Activated naive CD8-positive, alpha-beta T cell treated with anti-CD3 and anti-CD28 coated beads for 36 hours (primary cell): ENCODE measurements around the gene PLEKHA5. TPM values are rescaled to one million over a fixed set of nuclear protein-coding genes. Genes with fewer than 3 reads are reported as not detected.

Source experiments
- DNase-seq: peaks from one replicate; pipeline ENCODE4 v3.0.0; 2021
- H3K27ac Mint-ChIP-seq: one replicate; pipeline ENCODE4 v1.8.0; 2022; ENCODE audit warnings: mild to moderate bottlenecking, moderate library complexity, mixed read lengths
- H3K27me3 Mint-ChIP-seq: one replicate; pipeline ENCODE4 v1.8.0; 2022; ENCODE audit warnings: mild to moderate bottlenecking, mixed read lengths
- H3K36me3 Mint-ChIP-seq: one replicate; pipeline ENCODE4 v1.8.0; 2021; ENCODE audit warnings: mild to moderate bottlenecking, mixed read lengths
- H3K4me1 Mint-ChIP-seq: one replicate; pipeline ENCODE4 v1.8.0; 2021; ENCODE audit warnings: mixed read lengths
- H3K4me3 Mint-ChIP-seq: one replicate; pipeline ENCODE4 v1.8.0; 2022; ENCODE audit warnings: mild to moderate bottlenecking, moderate library complexity, mixed read lengths
- H3K9me3 Mint-ChIP-seq: one replicate; pipeline ENCODE4 v1.8.0; 2022; ENCODE audit warnings: mixed read lengths
- total RNA-seq, 2 experiments: library from RNA; stranded (reverse); gene quantifications; one replicate each; pipeline ENCODE4 v1.2.3, GENCODE V29; 2021

The PLEKHA5 gene
- total RNA-seq, 2 experiments from 2014 or later, result 2.1 to 2.6 TPM

GRCh38 chr12:19142499-19142898 is 13.0 kb downstream of the PLEKHA5 start:
- Mint-ChIP-seq H3K4me1 (no peaks in the 10 kb centered on the region), H3K27me3 (peaks cover 5% of the 10 kb centered on the region), H3K9me3 (no peaks in the 10 kb centered on the region), H3K27ac (no peak overlapping the region), H3K36me3 (no peaks in the 10 kb centered on the region), H3K4me3 (no peak overlapping the region)
- DNase-seq, result no peak

GRCh38 chr12:19144287-19144686 is 14.8 kb downstream of the PLEKHA5 start:
- Mint-ChIP-seq H3K4me3 (no peak overlapping the region), H3K36me3 (no peaks in the 10 kb centered on the region), H3K27ac (no peak overlapping the region), H3K27me3 (no peaks in the 10 kb centered on the region), H3K4me1 (no peaks in the 10 kb centered on the region), H3K9me3 (no peaks in the 10 kb centered on the region)
- no peak for DNase-seq

DNA sequence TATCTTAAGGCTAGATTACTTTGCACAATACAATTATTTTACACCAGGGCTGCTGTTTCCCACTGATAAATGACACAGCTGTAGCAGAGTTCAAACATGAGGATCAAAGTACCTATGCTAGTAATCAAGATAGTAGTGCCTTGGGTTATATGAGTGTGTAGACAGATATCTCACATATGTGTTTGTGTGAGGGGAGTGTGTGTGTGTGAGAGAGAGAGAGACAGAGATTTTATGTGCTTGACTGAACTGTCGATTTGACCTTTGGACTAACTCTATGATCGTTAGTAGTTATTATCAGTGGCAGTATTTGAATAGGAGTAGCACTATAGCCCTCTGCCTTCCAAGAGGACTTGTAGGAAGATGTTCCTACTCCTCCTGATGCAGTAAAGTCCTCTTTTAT is 15.5 kb downstream of the PLEKHA5 start:
- no peak for DNase-seq
- no peaks in the 10 kb centered on the region for H3K36me3 Mint-ChIP-seq
- no peaks in the 10 kb centered on the region for H3K27me3 Mint-ChIP-seq
- no peak overlapping the region for H3K27ac Mint-ChIP-seq
- H3K4me1 Mint-ChIP-seq, result no peaks in the 10 kb centered on the region
- no peaks in the 10 kb centered on the region for H3K9me3 Mint-ChIP-seq
- H3K4me3 Mint-ChIP-seq, result no peak overlapping the region

DNA sequence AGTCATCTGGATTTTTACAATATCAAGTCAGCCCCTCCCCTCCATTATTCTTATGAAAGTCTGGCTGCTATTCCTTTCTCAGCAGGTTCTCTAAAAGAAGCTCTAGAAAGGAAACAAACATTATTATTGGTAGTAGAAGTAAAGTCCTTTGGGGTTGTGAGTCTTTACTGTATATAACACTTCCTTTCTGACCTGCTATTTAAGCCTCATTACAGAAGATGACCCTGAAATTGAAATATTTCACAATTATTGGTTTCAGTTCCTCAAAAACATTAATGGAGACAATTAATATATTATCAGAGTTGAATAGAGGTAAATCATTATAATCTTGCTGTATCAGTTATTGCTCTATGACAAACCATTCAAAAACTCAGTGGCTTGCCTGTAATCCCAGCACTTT is 19.3 kb downstream of the PLEKHA5 start:
- no peak overlapping the region for H3K27ac Mint-ChIP-seq
- H3K4me3 Mint-ChIP-seq, result no peak overlapping the region
- H3K4me1 Mint-ChIP-seq, result no peaks in the 10 kb centered on the region
- H3K27me3 Mint-ChIP-seq, result no peaks in the 10 kb centered on the region
- H3K36me3 Mint-ChIP-seq, result no peaks in the 10 kb centered on the region
- no peaks in the 10 kb centered on the region for H3K9me3 Mint-ChIP-seq
- DNase-seq, result no peak

DNA sequence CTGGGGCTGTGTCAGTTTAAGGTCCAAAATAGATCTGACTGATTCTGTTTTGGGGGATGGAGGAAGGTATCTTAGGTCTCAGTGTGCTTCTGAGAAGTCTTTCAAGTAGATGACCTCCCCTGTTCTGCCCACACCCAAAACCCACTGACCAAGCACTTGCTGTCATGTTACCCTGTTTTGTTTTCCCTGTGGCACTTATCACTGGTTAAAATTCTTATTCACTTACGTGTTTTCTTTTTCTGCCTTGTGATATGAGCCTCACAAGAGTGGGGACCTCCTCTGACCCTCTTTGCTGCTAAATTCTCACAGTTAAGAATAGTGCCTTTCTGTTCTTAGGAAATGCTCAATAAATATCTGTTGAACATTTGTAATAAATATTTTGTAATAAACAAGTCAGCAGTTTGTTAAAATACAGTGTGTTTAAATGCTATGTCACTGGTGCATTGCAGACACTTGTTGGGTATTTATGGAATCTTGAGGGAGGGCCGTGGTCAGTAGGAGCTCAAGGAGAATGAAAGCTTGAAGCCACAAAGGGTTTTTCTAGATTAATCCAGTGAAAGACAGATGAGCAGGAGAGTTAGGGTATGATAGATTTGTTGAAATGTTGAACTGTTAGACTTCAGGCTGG is 20.9 kb downstream of the PLEKHA5 start:
- no peaks in the 10 kb centered on the region for H3K4me1 Mint-ChIP-seq
- H3K27me3 Mint-ChIP-seq, result no peaks in the 10 kb centered on the region
- H3K9me3 Mint-ChIP-seq, result no peaks in the 10 kb centered on the region
- no peak overlapping the region for H3K4me3 Mint-ChIP-seq
- H3K27ac Mint-ChIP-seq, result no peak overlapping the region
- no peaks in the 10 kb centered on the region for H3K36me3 Mint-ChIP-seq
- no peak for DNase-seq

DNA sequence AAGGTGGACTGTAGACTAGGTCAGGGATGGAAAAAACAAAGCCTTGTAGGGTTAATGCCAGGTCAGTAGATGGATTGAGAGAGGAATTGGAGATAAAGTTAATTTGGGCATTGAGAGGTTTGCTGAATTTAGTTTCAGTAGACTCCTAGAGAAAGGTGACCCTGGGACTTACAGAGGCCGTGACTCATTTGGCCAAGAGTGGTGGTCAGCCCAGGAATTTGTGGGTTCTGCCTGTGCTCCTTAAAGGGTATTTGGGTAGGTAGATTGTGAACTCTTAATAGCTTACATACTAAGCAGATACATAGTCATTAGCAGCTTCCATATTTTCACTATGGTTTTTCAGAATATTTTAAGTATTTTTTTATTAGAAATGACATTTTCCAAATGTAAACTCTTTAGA is 21.8 kb downstream of the PLEKHA5 start:
- H3K36me3 Mint-ChIP-seq, result no peaks in the 10 kb centered on the region
- H3K27ac Mint-ChIP-seq, result no peak overlapping the region

GRCh38 chr12:19153396-19153795 is 23.9 kb downstream of the PLEKHA5 start:
- no peak for DNase-seq
- Mint-ChIP-seq H3K36me3 (no peaks in the 10 kb centered on the region), H3K9me3 (no peaks in the 10 kb centered on the region), H3K27me3 (no peaks in the 10 kb centered on the region), H3K27ac (no peak overlapping the region), H3K4me1 (no peaks in the 10 kb centered on the region), H3K4me3 (no peak overlapping the region)

More for the DNA sequence above, 21.8 kb downstream of the PLEKHA5 start:
- no peak for DNase-seq
- Mint-ChIP-seq H3K9me3 (no peaks in the 10 kb centered on the region), H3K4me3 (no peak overlapping the region), H3K4me1 (no peaks in the 10 kb centered on the region), H3K27me3 (no peaks in the 10 kb centered on the region)

DNA sequence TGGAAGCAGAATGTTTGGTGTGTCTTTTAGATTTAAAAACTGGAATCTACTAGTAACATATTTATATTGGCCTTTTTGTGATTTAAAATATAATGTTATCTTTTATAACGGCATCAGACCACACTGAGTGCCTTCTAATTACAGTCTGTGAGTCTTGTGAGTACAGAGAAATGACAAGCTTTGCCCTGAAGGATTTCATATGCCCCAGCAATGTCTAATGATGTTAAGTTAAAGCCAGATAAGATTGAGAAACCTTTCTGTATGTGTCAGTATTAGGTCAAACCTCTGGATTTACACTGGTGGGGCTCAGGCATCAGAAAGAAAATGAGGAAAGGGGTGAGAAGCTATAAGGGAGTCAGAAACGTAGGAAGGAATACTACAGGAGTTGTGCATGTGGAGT is 25.2 kb downstream of the PLEKHA5 start:
- no peaks in the 10 kb centered on the region for H3K36me3 Mint-ChIP-seq
- H3K9me3 Mint-ChIP-seq, result no peaks in the 10 kb centered on the region
- no peak overlapping the region for H3K27ac Mint-ChIP-seq
- no peak overlapping the region for H3K4me3 Mint-ChIP-seq
- H3K4me1 Mint-ChIP-seq, result no peaks in the 10 kb centered on the region
- no peaks in the 10 kb centered on the region for H3K27me3 Mint-ChIP-seq
- DNase-seq, result no peak

GRCh38 chr12:19155981-19156734 is 26.6 kb downstream of the PLEKHA5 start:
- H3K4me1 Mint-ChIP-seq, result no peaks in the 10 kb centered on the region
- H3K4me3 Mint-ChIP-seq, result no peak overlapping the region
- H3K9me3 Mint-ChIP-seq, result no peaks in the 10 kb centered on the region
- H3K27ac Mint-ChIP-seq, result no peak overlapping the region
- no peaks in the 10 kb centered on the region for H3K27me3 Mint-ChIP-seq
- H3K36me3 Mint-ChIP-seq, result no peaks in the 10 kb centered on the region
- no peak for DNase-seq

GRCh38 chr12:19158923-19159322 is 29.4 kb downstream of the PLEKHA5 start:
- no peak overlapping the region for H3K4me3 Mint-ChIP-seq
- DNase-seq, result no peak
- no peaks in the 10 kb centered on the region for H3K4me1 Mint-ChIP-seq
- no peaks in the 10 kb centered on the region for H3K27me3 Mint-ChIP-seq
- H3K36me3 Mint-ChIP-seq, result no peaks in the 10 kb centered on the region
- H3K9me3 Mint-ChIP-seq, result no peaks in the 10 kb centered on the region
- H3K27ac Mint-ChIP-seq, result no peak overlapping the region

- Mint-ChIP-seq H3K27ac (no peak overlapping the region), H3K36me3 (no peaks in the 10 kb centered on the region), H3K4me3 (no peak overlapping the region), H3K4me1 (no peaks in the 10 kb centered on the region), H3K9me3 (no peaks in the 10 kb centered on the region), H3K27me3 (no peaks in the 10 kb centered on the region)
- no peak for DNase-seq
Measured at GRCh38 chr12:19161216-19161615, 31.7 kb downstream of the PLEKHA5 start.

DNA sequence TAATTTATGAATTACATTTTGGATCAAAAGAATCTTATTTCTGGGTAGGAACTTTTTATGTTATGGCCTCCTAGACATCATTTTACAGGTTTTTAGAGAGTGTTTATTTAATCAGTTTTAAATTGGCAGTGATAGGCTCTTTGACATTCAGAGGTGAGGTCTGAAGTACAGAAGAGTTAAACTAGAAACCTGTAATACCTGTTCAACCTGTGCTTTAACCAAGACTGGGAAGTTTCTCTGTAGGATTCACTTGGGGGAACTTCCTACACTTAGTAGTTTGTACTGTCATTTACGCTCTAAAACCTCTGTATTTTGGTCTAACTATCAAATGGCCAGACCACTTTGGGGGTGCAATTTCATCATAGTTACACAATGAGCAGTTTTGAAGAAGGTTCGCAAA is 35.9 kb downstream of the PLEKHA5 start:
- H3K9me3 Mint-ChIP-seq, result no peaks in the 10 kb centered on the region
- DNase-seq, result no peak
- H3K27ac Mint-ChIP-seq, result no peak overlapping the region
- no peak overlapping the region for H3K4me3 Mint-ChIP-seq
- H3K4me1 Mint-ChIP-seq, result no peaks in the 10 kb centered on the region
- no peaks in the 10 kb centered on the region for H3K27me3 Mint-ChIP-seq
- no peaks in the 10 kb centered on the region for H3K36me3 Mint-ChIP-seq

GRCh38 chr12:19166387-19166786 is 36.9 kb downstream of the PLEKHA5 start:
- Mint-ChIP-seq H3K27ac (no peak overlapping the region), H3K4me3 (no peak overlapping the region), H3K9me3 (no peaks in the 10 kb centered on the region), H3K27me3 (no peaks in the 10 kb centered on the region), H3K36me3 (no peaks in the 10 kb centered on the region), H3K4me1 (no peaks in the 10 kb centered on the region)
- DNase-seq, result no peak

DNA sequence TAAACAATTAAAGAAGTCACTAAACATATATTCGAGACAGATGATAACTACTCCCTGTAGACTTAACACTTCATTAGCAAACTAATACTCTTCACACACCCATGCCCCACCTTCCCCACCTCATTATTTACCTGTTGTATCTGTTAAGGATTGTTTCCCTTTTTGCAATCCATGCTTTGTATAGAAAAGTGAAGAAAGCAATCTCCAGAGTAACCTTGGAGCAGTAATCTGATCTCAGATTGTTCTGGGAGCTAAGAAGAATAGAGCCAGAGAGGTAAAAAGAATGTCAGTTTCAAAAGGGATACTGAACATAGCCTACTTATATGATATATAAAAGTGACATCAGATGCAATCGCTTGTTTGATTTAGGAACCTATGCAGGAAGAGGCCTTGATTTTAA is 37.4 kb downstream of the PLEKHA5 start:
- H3K36me3 Mint-ChIP-seq, result no peaks in the 10 kb centered on the region
- no peaks in the 10 kb centered on the region for H3K27me3 Mint-ChIP-seq
- H3K9me3 Mint-ChIP-seq, result no peaks in the 10 kb centered on the region
- DNase-seq, result no peak
- H3K4me1 Mint-ChIP-seq, result no peaks in the 10 kb centered on the region
- H3K27ac Mint-ChIP-seq, result no peak overlapping the region
- no peak overlapping the region for H3K4me3 Mint-ChIP-seq

DNA sequence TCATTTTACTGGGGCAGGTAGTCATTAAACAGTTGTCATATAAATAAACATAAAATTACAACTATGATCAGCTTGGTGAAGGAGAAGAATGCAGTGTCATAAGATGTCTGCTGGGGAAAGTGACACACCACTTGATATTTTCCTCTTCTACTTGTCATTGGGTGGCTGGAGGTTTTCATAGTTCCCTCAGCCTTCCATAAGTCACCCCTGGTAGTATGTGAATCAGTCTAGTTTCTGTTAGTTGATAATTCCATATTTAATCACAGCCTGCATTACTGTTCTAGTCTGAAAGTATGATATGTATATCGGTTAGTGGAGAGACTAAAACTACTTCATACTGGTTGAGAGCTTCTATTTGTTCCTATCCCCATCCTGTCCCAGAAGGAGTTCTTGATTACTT is 38.2 kb downstream of the PLEKHA5 start:
- no peaks in the 10 kb centered on the region for H3K27me3 Mint-ChIP-seq
- H3K27ac Mint-ChIP-seq, result no peak overlapping the region
- H3K9me3 Mint-ChIP-seq, result no peaks in the 10 kb centered on the region
- no peak overlapping the region for H3K4me3 Mint-ChIP-seq
- DNase-seq, result no peak
- no peaks in the 10 kb centered on the region for H3K4me1 Mint-ChIP-seq
- H3K36me3 Mint-ChIP-seq, result no peaks in the 10 kb centered on the region

GRCh38 chr12:19168644-19169043 is 39.1 kb downstream of the PLEKHA5 start:
- Mint-ChIP-seq H3K27ac (no peak overlapping the region), H3K36me3 (no peaks in the 10 kb centered on the region), H3K4me1 (no peaks in the 10 kb centered on the region), H3K4me3 (no peak overlapping the region), H3K9me3 (no peaks in the 10 kb centered on the region), H3K27me3 (no peaks in the 10 kb centered on the region)
- DNase-seq, result no peak
